GM12801 (cell line): ENCODE data around the gene INPP4B.

ENCODE experiments used
- TF ChIP-seq, protein P1 (sequence below): IDR thresholded peaks from one replicate; pipeline ENCODE4 v1.5.1; 2011; ENCODE audit warnings: control low read depth; ENCODE audit not compliant: insufficient read length; ENCODE audit errors: extremely low read depth

The INPP4B gene

DNA sequence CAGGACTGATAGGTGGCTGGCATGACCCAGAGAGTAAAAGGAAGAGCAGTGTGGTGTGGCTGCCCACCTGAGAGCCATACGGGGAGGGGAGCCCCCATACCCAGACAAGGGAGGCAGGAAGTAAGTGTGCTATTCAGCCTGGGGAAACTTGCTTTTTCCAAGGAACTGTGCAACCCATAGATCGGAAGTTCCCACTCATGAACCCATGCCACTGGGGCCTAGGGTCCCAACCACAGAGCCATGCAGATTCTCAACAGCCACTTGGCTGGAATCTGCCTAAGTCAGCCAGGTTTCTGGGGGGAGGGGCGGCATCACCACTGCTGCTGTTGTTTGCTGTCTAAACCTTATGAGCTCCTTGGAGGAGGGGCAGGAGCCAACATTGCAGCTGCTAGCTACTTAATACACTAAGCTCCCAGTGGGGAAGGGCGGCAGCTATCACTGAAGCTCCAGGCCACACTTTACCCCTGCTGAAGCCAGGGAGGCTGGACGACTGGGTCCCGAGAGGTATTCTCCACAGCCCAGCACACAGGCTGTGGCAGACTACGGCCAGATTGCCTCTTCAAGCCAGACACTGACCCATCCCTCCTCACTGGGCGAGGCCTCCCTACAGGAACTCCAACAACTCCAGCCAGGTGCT lies 410.4 kb downstream of the INPP4B start:
- TF ChIP-seq, protein P1, sequence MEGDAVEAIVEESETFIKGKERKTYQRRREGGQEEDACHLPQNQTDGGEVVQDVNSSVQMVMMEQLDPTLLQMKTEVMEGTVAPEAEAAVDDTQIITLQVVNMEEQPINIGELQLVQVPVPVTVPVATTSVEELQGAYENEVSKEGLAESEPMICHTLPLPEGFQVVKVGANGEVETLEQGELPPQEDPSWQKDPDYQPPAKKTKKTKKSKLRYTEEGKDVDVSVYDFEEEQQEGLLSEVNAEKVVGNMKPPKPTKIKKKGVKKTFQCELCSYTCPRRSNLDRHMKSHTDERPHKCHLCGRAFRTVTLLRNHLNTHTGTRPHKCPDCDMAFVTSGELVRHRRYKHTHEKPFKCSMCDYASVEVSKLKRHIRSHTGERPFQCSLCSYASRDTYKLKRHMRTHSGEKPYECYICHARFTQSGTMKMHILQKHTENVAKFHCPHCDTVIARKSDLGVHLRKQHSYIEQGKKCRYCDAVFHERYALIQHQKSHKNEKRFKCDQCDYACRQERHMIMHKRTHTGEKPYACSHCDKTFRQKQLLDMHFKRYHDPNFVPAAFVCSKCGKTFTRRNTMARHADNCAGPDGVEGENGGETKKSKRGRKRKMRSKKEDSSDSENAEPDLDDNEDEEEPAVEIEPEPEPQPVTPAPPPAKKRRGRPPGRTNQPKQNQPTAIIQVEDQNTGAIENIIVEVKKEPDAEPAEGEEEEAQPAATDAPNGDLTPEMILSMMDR: no peak

DNA sequence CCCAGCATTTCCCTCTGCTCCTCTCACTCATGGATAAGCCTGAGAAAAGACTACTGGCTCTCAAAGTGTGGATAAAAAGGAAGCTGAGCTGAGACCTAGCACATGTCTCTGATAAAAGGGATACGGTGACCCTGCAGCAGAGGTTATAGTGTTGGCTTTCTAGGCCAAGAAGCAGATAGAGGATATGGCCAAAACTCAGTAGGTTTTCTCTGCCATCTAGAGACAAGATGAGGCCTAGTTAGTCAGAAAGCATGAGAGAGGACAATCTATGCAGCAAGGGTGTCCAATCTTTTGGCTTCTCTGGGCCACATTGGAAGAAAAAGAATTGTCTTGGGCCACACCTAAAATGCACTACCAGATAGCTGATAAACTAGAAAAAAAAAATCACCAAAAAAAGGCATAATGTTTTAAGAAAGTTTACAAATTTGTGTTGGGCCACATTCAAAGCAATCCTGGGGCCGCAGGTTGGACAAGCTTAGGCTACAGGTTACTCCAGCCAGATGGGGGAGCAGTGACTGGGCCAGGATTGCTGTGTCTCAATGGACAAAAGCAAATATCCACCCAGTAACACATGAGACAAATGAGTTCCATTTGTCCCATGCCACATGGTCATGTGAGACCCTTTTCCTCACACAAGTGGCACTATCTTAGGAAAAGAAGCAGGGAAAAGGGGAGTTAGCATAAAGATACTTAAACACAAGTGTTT lies 411.4 kb downstream of the INPP4B start:
- TF ChIP-seq, protein P1: no peak

DNA sequence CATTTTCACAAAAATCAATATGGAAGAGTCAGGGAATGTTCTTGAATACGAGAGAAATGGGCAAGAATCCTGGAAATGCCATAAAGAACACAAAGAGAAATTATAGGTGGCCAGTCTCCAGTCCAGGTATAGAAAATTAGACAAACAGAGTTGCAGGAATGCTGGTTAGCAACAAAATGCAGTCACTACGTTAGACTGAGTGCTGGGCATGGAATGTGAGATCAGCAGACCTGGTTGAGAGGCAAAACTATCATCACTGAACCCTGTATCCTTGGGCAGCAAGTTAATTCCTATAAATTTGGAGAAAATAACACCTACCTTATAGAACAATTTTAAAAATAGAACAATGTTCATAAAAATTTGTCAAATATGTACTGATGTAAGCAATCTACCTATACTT lies 417.4 kb downstream of the INPP4B start:
- TF ChIP-seq, protein P1: no peak

DNA sequence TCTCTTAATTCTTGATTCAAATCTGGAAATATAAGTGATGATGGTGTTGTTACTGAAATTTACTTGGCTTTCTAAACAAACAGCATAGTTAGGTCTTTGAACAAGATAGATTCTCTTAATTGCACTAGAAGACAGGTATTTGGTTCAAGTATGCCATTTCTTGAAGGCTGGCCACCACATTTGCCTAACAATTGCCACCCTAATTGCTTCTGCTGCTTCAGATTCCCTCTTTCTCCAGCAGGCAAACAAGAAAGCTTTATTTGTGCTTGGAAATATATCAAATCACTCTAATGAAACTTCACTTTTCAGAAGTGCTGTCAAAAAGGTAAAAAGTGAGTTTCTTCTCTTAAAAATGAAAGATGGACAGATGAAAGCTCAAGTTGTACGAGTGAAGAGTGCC lies 418.6 kb downstream of the INPP4B start:
- TF ChIP-seq, protein P1: no peak

DNA sequence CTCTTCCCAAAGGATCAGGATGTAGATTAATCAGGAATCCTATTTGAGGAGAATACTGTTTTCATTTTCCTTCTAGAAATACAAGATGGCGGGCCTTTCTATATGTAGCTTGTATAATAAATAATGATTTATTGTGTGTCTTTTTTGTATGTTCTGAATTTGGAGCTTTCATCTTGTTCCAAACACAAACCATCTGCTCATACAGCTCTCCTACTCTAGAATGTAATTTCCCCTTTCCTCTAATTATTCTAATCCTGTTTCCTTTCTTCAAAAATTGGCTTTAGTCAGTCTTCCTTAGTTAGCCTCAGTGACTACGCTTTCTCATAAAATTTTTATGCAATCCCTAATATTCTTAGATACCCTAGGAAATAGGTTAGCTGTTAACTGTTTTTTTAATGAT lies 422.2 kb downstream of the INPP4B start:
- TF ChIP-seq, protein P1: no peak

DNA sequence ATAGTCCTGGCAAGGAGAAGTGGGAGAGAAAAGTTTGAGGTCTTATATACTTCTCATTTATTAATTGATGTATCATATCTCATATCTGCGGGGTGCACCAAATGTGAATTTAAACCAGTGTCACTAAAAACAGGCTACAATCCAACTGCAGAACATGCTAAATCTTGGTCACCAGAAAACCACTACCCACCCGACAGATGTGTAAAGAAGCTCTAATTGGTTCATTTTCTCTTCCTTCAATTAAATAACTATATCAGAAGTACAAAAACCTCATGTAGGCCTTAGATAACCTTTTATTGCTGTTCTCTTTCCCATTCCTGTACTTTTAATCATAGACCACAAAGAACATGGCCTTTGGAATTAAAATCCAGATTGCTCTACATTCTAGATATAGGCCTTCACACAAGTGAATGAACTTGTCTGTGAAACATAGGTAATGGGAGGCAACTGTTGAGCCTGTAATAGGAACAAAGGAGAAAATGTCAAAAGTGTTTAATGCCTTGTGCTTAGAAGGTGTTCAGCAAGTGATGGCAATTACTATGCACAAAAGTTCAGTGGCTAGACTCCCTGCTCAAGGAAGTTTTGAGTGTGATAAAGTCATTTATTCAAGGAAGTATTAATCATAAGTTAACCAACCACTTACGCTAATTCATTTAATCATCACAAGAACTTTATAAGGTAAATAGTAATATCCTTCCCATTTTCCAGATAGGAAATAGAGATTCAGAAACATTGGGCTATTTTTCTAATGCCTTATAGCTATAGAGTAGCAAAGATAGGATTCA lies 425.6 kb downstream of the INPP4B start:
- TF ChIP-seq, protein P1: no peak

DNA sequence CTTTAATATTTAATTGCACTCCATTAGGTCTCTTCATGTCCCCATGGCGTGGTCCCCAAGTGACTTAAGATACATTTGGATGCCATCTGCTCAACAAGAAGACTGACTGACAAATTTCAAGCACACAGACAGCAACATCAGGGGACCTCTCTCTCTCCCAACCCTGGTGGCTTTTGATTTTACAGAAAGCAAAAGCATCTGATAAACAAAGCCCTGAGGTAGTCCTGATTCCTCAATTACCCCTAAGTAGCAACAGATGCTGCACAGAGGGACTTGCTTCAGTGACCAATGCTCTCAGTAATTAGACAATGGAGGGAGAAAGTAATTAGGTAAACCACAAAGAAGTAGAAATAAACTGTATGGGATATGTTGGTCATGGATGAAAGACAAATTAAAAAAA lies 426.4 kb downstream of the INPP4B start:
- TF ChIP-seq, protein P1: no peak
